Suprapubic skin (tissue), 4 donors: ENCODE data around the gene SKAP1.

Experiments
- EP300 ChIP-seq: sonication (generic); formaldehyde crosslinking; IDR thresholded peaks from one replicate; pipeline ENCODE4 v1.6.1; 2017; ENCODE audit warnings: antibody characterized with exemption
- POLR2A ChIP-seq, 2 donors: fragments of 450-650 bp; IDR thresholded peaks; one replicate each; pipeline ENCODE4 v1.6.1; 2017; ENCODE audit warnings: antibody characterized with exemption in 2 of 2, mild to moderate bottlenecking in 2 of 2, moderate library complexity in 2 of 2
- POLR2AphosphoS5 ChIP-seq, 3 donors: sonication (generic); formaldehyde crosslinking; IDR thresholded peaks; one replicate each; pipeline ENCODE4 v1.6.1; 2017; ENCODE audit warnings: antibody characterized with exemption in 3 of 3
- TF ChIP-seq, protein P1 (sequence below), 2 donors: fragments of 200-600 bp in 1 of 2; fragments of 450-650 bp in 1 of 2; sonication (generic) in 1 of 2; IDR thresholded peaks; one replicate each; pipeline ENCODE4 v1.5.1; 2016 to 2019; ENCODE audit warnings: antibody characterized with exemption in 2 of 2, mild to moderate bottlenecking in 1 of 2, moderate library complexity in 1 of 2

DNA sequence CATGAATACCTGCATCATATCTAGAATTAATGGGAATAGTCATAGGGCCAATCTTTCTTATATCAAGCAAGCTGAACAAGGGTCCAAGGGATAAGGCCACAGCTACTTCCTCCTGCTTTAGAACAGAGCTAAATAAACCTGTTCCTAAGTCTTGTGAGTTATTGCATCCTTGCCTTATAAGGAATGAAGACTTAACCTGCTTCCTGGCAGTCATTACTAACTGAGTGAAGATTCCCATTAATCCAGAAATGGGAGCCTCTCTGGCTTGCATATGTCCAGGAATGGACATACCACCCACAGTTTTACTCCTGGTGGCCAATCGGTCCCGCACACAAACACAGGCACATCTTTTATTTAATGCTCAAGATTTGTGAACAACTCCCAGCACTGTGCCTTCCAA is 35.9 kb upstream of the SKAP1 start:
- TF ChIP-seq EP300 = no peak
- TF ChIP-seq, protein P1, sequence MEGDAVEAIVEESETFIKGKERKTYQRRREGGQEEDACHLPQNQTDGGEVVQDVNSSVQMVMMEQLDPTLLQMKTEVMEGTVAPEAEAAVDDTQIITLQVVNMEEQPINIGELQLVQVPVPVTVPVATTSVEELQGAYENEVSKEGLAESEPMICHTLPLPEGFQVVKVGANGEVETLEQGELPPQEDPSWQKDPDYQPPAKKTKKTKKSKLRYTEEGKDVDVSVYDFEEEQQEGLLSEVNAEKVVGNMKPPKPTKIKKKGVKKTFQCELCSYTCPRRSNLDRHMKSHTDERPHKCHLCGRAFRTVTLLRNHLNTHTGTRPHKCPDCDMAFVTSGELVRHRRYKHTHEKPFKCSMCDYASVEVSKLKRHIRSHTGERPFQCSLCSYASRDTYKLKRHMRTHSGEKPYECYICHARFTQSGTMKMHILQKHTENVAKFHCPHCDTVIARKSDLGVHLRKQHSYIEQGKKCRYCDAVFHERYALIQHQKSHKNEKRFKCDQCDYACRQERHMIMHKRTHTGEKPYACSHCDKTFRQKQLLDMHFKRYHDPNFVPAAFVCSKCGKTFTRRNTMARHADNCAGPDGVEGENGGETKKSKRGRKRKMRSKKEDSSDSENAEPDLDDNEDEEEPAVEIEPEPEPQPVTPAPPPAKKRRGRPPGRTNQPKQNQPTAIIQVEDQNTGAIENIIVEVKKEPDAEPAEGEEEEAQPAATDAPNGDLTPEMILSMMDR (IDR thresholded peaks at IDR 0.05) = no peak
- TF ChIP-seq POLR2A (IDR thresholded peaks at IDR 0.05) = no peak
- no peak for TF ChIP-seq POLR2AphosphoS5 (IDR thresholded peaks at IDR 0.05)
